H7 (cell line): ENCODE measurements around the gene LHX6. TPM values are rescaled to one million over a fixed set of nuclear protein-coding genes. Genes with fewer than 3 reads are reported as not detected.

Source experiments
- DNase-seq: peaks from one replicate; pipeline ENCODE4 v3.0.0; 2012
- H3K27me3 ChIP-seq: 2 replicates; pipeline ENCODE4 v1.6.0; 2011; ENCODE audit warnings: mild to moderate bottlenecking, low read length; ENCODE audit not compliant: control insufficient read depth, insufficient read depth
- H3K36me3 ChIP-seq: replicated peaks from 2 replicates; pipeline ENCODE4 v1.5.1; 2011; ENCODE audit warnings: low read length; ENCODE audit not compliant: control insufficient read depth, insufficient read depth
- H3K4me3 ChIP-seq: 2 replicates; pipeline ENCODE4 v1.5.1; 2011; ENCODE audit warnings: low read depth, mild to moderate bottlenecking, control low read depth, low read length, moderate library complexity; ENCODE audit not compliant: insufficient read depth
- total RNA-seq: library from RNA; depleted of rRNA; stranded (reverse); fragments of >200 nt; shearing (Covaris generic); gene quantifications from 2 replicates; pipeline ENCODE4 v1.2.3, GENCODE V29; 2014; rRNA removed

The LHX6 gene
- total RNA-seq, 1 experiment from 2014 or later, result 5.2 TPM

- H3K27me3 ChIP-seq, result no peaks in the 10 kb centered on the region
- no peak overlapping the region for H3K4me3 ChIP-seq
- DNase-seq, result no peak
- no peaks in the 10 kb centered on the region for H3K36me3 ChIP-seq
Observed at GRCh38 chr9:122179054-122179689, 49.6 kb downstream of the LHX6 start.

GRCh38 chr9:122176916-122177315, 51.8 kb downstream of the LHX6 start:
- H3K27me3 ChIP-seq, result no peaks in the 10 kb centered on the region
- no peak overlapping the region for H3K4me3 ChIP-seq
- no peak for DNase-seq
- H3K36me3 ChIP-seq, result no peaks in the 10 kb centered on the region

GRCh38 chr9:122173670-122174069, 55.1 kb downstream of the LHX6 start:
- no peak for DNase-seq
- no peaks in the 10 kb centered on the region for H3K27me3 ChIP-seq
- H3K36me3 ChIP-seq, result no peaks in the 10 kb centered on the region
- no peak overlapping the region for H3K4me3 ChIP-seq

GRCh38 chr9:122172131-122172530, 56.6 kb downstream of the LHX6 start:
- H3K36me3 ChIP-seq, result no peaks in the 10 kb centered on the region
- no peak overlapping the region for H3K4me3 ChIP-seq
- no peak for DNase-seq
- no peaks in the 10 kb centered on the region for H3K27me3 ChIP-seq

GRCh38 chr9:122168356-122168755, 60.4 kb downstream of the LHX6 start:
- H3K36me3 ChIP-seq, result no peaks in the 10 kb centered on the region
- no peak for DNase-seq
- no peaks in the 10 kb centered on the region for H3K27me3 ChIP-seq
- H3K4me3 ChIP-seq, result no peak overlapping the region

GRCh38 chr9:122164286-122164685, 64.5 kb downstream of the LHX6 start:
- no peak for DNase-seq
- Histone ChIP-seq H3K27me3 (no peaks in the 10 kb centered on the region), H3K36me3 (no peaks in the 10 kb centered on the region), H3K4me3 (no peak overlapping the region)

- Histone ChIP-seq H3K27me3 (no peaks in the 10 kb centered on the region), H3K4me3 (no peak overlapping the region), H3K36me3 (no peaks in the 10 kb centered on the region)
- no peak for DNase-seq
Observed at GRCh38 chr9:122162415-122162814, 66.3 kb downstream of the LHX6 start.

GRCh38 chr9:122159925-122160246, 68.9 kb downstream of the LHX6 start:
- no peaks in the 10 kb centered on the region for H3K36me3 ChIP-seq
- H3K4me3 ChIP-seq, result no peak overlapping the region; the same call in 1 of the 2 replicates

GRCh38 chr9:122159026-122159924, 69.5 kb downstream of the LHX6 start, which contains the start of the genes MORN5 and NDUFA8:
Gene MORN5, plus strand, starts transcription at chr9:122159908. Its CDS starts 65 bp downstream, at chr9:122159973.
Gene NDUFA8, minus strand, starts transcription at chr9:122159779. Its CDS starts 102 bp downstream, at chr9:122159677.
- Histone ChIP-seq H3K27me3 (no peaks in the 10 kb centered on the region), H3K36me3 (no peaks in the 10 kb centered on the region), H3K4me3 (peak within 1 kb of the TSS; percentile 99)
- peak; percentile 98 for DNase-seq

More at GRCh38 chr9:122159925-122160246, 68.9 kb downstream of the LHX6 start:
- no peaks in the 10 kb centered on the region for H3K27me3 ChIP-seq
- DNase-seq, result no peak

GRCh38 chr9:122158202-122158601, 70.6 kb downstream of the LHX6 start:
- no peaks in the 10 kb centered on the region for H3K36me3 ChIP-seq
- peak; percentile 75 for DNase-seq
- H3K27me3 ChIP-seq, result no peaks in the 10 kb centered on the region
- no peak overlapping the region for H3K4me3 ChIP-seq

- Histone ChIP-seq H3K27me3 (no peaks in the 10 kb centered on the region), H3K36me3 (no peaks in the 10 kb centered on the region; the same call in 1 of the 2 replicates), H3K4me3 (no peak overlapping the region)
- DNase-seq, result no peak
Observed at GRCh38 chr9:122155796-122156195, 73.0 kb downstream of the LHX6 start.

Other genes with a start within 250 kb of the LHX6 start
- gene TTLL11, start 135.6 kb downstream of the LHX6 start, total RNA-seq, result 0.18 and 0.97 TPM in 2 replicates
- gene NDUFA8, start 69.2 kb downstream of the LHX6 start, total RNA-seq, result 43.9 and 47.2 TPM in 2 replicates
- not detected in 2 replicates for gene MORN5, start 69.0 kb downstream of the LHX6 start, total RNA-seq
- 5.6 and 13.0 TPM in 2 replicates for gene RBM18, start 35.9 kb upstream of the LHX6 start, total RNA-seq
- 26.2 and 36.2 TPM in 2 replicates for gene MRRF, start 35.9 kb upstream of the LHX6 start, total RNA-seq
- 0.69 and 1.1 TPM in 2 replicates for gene PTGS1, start 142.1 kb upstream of the LHX6 start, total RNA-seq
- gene OR1J1, start 249.0 kb upstream of the LHX6 start, total RNA-seq, result not detected in 2 replicates